GM18858 (cell line): ENCODE results near the gene SRR.
"Not testable (repeated sequence)": the region's sequence is repeated elsewhere in the genome, so short reads cannot be mapped to it uniquely, and the experiment has no call there.

Experiments used
- ATAC-seq: cut with Tn5 transposase; IDR thresholded peaks from one replicate; pipeline ENCODE4 v1.9.1; 2021; ENCODE audit not compliant: unreplicated experiment

SRR gene

DNA sequence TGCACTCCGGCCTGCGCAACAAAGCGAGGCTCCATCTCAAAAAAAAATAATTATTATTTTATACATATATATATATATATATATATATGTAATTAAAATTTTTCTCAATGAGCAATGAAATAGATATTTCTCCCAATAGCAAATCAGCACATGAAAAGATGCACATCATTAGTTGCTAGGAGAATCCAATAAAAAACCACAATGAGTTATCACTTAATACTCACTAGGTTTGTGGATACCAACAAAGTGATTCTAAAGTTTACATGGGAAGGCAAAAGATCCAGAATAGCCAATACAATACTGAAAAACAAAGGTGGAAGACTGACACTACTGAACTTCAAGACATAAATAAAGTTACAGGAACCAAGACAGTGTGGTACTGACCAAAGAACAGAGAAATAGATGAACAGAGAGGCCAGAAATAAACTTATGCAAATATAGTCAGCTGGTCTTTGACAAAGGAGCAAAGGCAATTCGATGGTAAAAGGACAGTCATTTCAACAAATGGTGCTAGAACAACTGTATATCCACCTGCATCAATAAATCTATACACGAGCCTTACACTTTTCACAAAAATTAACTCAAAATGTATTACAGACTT is 13.8 kb upstream of the SRR start:
- ATAC-seq = no peak

DNA sequence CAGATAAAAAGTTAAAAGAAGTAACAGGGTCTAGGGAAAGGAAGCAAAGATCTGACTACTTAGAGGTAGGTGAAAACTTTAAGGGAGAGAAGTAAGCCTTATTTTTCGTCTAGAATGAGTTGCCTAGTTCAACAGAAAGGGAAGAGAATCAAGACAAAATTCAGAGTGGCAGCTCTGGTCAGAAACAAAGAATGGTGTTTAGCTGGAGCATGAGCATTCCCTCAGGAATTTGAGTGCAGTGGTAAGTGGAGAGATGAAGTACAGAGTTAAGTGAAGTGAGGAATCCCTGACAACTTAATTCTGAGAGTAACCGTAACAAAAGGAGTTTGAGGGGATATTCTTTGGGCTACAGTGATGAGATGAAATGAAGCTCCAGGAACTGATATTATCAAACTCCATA is 11.7 kb upstream of the SRR start:
- no peak for ATAC-seq

DNA sequence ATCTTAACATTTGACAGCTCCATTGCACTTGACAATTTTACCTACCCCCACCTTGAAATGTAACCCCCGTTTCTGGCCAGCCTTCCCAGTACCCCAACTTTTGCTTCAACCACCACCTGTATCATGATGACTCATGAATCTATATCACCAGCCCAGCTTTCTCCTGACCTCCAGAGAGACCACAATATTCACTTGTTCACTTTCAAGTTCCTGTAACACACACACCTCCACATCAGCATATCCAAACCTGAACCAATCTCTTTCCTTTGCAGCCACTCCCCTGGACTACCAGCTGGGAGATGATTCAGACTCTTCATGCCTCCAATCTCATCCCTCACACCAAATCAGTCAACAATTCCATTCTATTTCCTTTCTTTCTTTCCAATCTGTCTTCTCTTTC is 8.2 kb upstream of the SRR start:
- ATAC-seq = no peak

- ATAC-seq = no peak
These were observed 6.7 kb upstream of the SRR start for GRCh38 chr17:2297023-2297422.

DNA sequence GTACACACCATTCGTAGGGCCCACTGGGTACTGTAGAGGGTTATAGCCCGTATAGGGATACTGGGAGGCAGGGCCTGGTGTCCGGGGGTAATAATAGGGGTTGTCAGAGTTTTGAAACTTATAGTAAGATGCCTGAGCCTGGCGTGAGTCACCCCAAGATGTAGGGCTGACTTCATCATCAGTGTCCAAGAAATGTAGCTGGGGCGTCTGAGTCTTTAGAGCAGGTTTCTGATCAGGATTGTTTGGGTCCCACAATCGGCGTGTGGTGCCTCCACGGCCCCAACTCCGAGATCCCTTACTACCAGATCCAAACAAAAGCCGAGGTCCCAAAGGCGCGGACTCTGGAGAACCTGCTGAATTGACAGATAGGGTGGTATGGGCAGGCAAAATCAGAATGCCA is 4.6 kb upstream of the SRR start:
- no peak for ATAC-seq

GRCh38 chr17:2299756-2300155 is 4.0 kb upstream of the SRR start:
- no peak for ATAC-seq

DNA sequence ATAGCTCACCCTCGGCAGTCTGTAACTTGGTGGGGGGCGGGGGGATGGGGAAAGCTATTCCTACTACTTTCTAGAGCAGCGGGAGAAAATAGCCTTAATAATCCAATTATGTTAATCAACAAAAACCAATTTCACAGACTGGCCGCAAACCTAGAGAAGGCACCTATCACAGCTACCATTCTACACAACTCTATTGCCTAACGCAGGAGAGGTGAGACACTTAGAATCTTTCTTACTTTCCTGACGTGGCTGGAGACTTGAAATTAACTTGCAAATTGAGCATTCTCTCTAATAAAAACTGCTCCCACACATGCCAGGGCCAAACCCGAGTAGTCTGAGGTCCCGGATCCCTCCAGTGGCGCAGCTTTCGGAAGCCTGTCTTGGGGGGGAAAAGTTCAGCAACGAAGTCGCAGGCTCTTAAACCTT is 959 bp upstream of the SRR start:
- ATAC-seq = no peak

DNA sequence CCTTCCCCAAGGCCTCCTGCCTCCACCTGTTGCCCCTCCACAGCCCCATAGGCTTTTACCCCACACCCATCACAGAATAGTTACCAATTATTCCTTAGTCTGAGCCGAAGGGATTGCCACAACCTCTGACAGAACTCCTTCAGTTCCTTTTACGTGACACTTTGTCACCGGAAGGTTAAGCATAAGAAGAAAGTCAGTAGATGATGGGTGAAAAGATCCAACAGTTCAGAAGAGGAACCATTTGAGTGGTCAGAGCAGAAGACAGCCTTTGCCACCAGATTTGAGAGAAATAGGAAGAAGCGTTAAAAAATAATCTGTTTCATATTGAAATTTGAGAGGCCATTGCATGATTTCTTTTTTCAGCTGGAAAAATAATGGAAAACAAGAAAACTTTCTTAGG is 1.2 kb downstream of the SRR start:
- no peak for ATAC-seq

- no peak for ATAC-seq
These were observed 5.8 kb downstream of the SRR start for GRCh38 chr17:2309338-2310154.

DNA sequence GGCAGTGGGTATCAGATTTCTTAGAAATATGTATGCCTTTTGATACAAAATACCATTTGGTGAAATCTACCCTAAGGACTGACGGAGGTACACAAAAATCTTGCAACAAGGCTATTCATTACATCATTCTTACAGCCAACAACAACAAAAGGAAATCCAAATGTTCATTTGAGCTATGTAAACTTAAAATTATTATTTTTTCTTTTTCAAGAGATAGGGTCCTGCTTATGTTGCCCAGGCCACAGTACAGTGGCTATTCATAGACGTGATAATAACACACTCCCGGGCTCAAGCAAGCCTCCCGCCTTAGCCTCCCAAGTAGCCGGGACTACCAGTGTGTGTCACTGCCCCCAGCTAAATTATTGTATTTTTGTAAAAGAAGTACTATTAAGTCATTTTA is 9.0 kb downstream of the SRR start:
- ATAC-seq = no peak

DNA sequence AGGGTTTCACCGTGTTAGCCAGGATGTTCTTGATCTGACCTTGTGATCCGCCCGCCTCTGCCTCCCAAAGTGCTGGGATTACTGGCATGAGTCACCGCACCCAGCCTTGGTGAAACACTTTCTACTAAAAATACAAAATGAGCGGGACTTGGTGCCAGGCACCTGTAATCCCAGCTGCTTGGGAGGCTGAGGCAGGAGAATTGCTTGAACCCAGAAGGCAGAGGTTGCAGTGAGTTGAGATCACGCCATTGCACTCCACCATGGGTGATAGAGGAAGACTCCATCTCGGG is 13.1 kb downstream of the SRR start:
- not testable (repeated sequence) for ATAC-seq

DNA sequence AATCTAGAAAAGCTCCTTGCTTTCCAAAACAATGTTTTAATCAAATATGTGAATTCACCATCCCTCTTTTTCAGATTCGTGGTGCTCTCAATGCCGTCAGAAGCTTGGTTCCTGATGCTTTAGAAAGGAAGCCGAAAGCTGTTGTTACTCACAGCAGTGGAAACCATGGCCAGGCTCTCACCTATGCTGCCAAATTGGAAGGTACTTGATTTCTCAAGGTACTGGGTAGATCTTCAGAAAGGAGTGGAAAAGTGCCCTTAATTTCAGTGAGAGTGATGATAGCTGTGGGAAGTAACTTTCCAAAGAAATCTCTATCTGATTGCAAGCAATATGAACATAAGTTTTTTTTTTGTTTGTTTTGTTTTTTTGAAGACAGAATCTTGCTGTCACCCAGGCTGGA is 14.0 kb downstream of the SRR start:
- no peak for ATAC-seq

- ATAC-seq = no peak
These were observed 15.3 kb downstream of the SRR start for GRCh38 chr17:2319051-2319450.

DNA sequence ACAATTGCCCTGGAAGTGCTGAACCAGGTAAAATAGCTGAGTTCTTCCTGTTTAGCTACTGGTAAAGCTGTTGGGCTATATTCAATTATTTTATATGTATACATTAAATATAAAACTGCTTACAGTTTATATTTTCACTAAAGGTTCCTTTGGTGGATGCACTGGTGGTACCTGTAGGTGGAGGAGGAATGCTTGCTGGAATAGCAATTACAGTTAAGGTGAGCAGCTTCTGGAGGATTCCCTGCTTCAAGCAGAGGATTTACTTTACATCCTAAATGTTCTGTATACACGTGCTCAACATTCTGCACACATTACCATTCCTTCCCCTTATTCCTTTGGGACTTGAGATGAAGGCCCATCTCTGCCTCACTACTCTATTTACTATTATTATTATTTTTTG is 17.6 kb downstream of the SRR start:
- ATAC-seq = no peak

DNA sequence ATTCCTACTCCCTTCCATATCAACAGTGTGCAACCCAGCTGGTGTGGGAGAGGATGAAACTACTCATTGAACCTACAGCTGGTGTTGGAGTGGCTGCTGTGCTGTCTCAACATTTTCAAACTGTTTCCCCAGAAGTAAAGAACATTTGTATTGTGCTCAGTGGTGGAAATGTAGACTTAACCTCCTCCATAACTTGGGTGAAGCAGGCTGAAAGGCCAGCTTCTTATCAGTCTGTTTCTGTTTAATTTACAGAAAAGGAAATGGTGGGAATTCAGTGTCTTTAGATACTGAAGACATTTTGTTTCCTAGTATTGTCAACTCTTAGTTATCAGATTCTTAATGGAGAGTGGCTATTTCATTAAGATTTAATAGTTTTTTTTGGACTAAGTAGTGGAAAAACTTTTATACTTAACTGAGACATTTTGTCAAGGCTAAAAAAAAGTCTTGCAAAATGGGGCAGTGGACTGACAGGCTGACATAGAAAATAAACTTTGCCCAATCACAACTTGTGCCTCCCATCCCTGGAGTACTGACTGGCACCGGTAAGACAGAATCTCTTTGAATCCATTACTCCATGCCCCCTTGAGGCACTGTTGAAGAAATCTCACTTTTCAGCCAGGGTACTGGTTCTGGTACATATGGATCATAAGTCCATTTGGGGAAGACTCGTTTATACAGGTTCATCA is 20.0 kb downstream of the SRR start:
- ATAC-seq = no peak

GRCh38 chr17:2331303-2331702 is 27.6 kb downstream of the SRR start:
- no peak for ATAC-seq

DNA sequence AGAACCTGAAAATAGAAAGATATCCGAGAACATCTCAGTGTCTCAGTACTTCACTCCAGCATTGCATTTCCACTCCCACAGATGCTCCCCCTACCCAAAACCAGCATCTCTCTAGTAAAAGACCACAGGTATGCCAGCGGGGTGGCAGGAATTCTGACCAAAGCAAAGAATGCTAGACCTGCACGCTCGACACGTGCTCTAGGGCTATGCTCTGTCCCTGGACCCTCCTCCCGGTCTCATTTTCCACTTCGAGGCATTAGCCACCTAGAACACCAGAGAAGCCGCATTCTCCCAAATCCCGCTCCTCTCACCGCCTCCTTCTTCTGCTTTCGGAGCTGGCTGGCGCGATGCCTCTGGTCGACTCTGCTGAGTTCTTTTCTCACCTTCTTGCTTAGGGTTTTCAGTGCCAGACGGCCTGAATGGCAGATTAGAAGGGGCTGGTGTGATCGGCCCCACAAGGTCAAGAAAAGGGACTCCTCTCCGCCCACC is 32.0 kb downstream of the SRR start:
- no peak for ATAC-seq

DNA sequence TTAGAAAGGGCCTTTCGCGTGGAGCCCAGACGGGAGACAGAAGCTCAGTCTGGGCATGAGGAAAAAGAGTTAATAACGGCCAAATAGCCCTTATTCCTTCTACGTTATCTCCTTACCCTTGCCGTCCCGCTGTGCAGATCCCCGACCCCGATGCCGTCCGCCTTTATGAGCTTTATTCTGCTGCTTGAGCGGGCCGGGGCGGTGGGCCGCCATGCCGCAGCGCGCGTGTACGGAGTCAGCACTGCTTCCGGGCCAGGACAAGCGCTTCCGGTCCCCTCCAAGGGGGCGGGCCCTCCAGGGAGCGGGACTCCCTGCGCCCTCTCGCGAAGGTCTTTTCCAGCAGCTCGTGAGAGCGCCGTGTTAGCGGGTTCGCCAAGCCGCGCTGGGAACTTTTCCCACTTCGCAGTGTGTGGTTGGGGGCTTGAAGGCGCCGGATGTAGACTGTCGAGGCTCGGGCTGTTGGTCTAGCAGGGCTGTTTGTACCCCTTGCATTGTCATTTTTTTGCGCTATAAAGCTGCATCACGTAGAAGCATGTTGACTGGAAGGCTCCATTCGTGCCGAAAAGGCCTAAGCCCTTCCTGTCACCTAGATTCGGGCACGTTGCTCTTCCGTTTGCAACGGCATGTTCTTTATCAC is 32.6 kb downstream of the SRR start, which contains the start of gene TSR1:
TSR1 (minus strand) TSS at position 243 of the 637 bp plus-strand sequence; CDS start at position 213, 30 bp downstream.
- peak; percentile 64 for ATAC-seq

DNA sequence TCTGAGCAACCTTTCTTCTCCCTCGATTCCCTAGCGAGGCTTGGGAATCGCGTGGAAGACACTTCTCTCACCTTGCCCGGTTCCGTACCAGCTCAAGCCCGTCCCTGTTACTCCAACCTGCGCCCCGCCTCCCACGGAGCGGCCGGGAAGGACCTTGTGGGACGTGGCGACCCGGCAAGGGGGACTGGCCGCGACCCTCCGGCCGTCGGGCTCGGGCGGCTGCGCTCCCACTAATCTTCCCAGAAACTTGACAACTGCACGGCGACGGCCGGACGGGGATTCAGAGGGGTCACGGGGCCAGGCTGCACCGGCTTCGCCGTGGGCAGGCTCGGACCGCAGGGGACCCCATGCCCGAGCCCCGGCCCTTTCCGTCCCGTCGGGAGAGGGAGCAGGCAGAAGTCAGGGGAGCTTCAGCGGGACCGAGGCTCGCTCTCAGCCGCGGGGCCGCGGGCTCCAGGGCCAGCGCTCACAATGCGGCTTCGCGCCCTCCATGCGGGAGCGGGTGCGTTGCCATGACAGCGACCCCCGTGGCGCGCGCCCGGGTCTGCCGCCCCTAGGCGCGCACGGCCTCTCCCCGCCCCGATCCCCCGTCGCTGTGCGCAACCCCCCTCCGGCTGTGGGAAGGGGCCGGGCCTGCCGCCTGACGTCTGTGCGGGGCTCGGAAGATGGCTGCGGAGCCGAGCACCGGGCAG is 33.2 kb downstream of the SRR start, which contains the start of gene SGSM2:
SGSM2 (plus strand) TSS at position 650 of the 692 bp plus-strand sequence. CDS start 188 bp downstream, outside the sequence.
- ATAC-seq = no peak

DNA sequence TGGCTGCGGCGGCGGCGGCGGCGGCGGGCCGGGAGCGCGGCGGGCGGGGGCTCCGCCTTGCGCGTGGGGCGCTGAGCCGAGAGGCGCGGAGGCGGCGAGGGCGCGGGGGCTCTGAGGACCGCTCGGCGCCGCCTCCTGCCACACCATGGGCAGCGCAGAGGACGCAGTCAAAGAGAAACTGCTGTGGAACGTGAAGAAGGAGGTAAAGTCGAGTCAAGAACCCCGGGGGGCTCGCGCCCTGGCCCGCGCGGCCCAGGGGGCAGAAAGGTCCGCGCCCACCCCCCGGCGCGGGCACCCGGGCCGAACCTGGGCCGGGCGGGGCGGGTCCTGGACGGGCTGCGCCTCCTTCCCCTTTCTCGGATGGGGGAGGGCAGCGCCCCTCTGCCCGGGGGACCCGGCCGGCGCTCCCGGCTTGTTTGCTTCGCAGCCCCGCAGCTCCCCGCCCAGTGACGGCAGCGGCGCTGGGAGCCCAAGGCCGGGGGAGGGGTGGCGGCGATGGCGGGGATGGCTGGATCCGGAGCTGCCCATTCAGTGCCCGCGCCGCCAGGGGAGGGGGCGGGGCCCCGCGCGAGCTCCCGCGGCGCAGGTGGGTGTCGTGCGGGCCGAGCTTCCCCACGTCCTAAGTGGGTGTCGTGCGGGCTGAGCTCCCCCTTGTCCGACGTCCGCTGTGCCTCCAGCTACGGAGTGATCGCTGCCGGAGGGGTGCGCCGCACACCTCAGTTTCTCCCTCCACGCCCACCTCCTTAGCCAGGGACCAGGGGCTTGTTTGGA is 34.0 kb downstream of the SRR start:
- ATAC-seq = no peak
